Midbrain (tissue), 1 donor: ENCODE measurements around the gene GPBP1.
"Not testable (repeated sequence)": the region's sequence is repeated elsewhere in the genome, so short reads cannot be mapped to it uniquely, and the experiment has no call there.

Source experiments
- DNase-seq: peaks from one replicate; lab custom pipeline; 2025; lab: John Stamatoyannopoulos, UW

The GPBP1 gene

GRCh38 chr5:57277085-57277484, 103.2 kb downstream of the GPBP1 start:
- peak; percentile 1 for DNase-seq

- DNase-seq: no peak
Observed at GRCh38 chr5:57280853-57281252, 107.0 kb downstream of the GPBP1 start.

GRCh38 chr5:57285084-57285483, 111.2 kb downstream of the GPBP1 start:
- not testable (repeated sequence) for DNase-seq

- DNase-seq: no peak
Observed at GRCh38 chr5:57291894-57292293, 118.0 kb downstream of the GPBP1 start.

GRCh38 chr5:57292336-57292735, 118.5 kb downstream of the GPBP1 start:
- DNase-seq: no peak

- DNase-seq: peak; percentile 90
Observed at GRCh38 chr5:57298295-57298984, 124.6 kb downstream of the GPBP1 start.

- peak; percentile 80 for DNase-seq
Observed at GRCh38 chr5:57298985-57299491, 125.2 kb downstream of the GPBP1 start.

GRCh38 chr5:57299986-57300385, 126.1 kb downstream of the GPBP1 start:
- no peak for DNase-seq

GRCh38 chr5:57302164-57302563, 128.3 kb downstream of the GPBP1 start:
- DNase-seq: no peak

GRCh38 chr5:57302643-57303042, 128.8 kb downstream of the GPBP1 start:
- DNase-seq: no peak

GRCh38 chr5:57303985-57304384, 130.1 kb downstream of the GPBP1 start:
- no peak for DNase-seq

GRCh38 chr5:57304931-57305330, 131.1 kb downstream of the GPBP1 start:
- DNase-seq: no peak

- no peak for DNase-seq
Observed at GRCh38 chr5:57306359-57306758, 132.5 kb downstream of the GPBP1 start.

GRCh38 chr5:57307516-57307915, 133.7 kb downstream of the GPBP1 start:
- no peak for DNase-seq

GRCh38 chr5:57309022-57309421, 135.2 kb downstream of the GPBP1 start:
- DNase-seq: not testable (repeated sequence)

GRCh38 chr5:57311251-57311650, 137.4 kb downstream of the GPBP1 start:
- DNase-seq: no peak

- no peak for DNase-seq
Observed at GRCh38 chr5:57311921-57312735, 138.3 kb downstream of the GPBP1 start.

GRCh38 chr5:57313716-57314115, 139.9 kb downstream of the GPBP1 start:
- DNase-seq: no peak
